OCI-LY1 (cell line): ENCODE measurements around the gene PLS3.

Source experiments
- H2AFZ ChIP-seq: fragments of 200-600 bp; sonication (generic), shearing (Covaris generic); 2 replicates; pipeline ENCODE4 v1.6.0; 2014; ENCODE audit warnings: antibody characterized with exemption, mild to moderate bottlenecking, low read length
- H3F3A ChIP-seq: fragments of 200-600 bp; sonication (generic), shearing (Covaris generic); 2 replicates; pipeline ENCODE4 v1.6.0; 2014; ENCODE audit warnings: mild to moderate bottlenecking, antibody characterized with exemption, low read length, moderate library complexity; ENCODE audit not compliant: insufficient read depth
- H3K27ac ChIP-seq: fragments of 200-600 bp; sonication (generic); 2 replicates; pipeline ENCODE4 v1.5.1; 2014; ENCODE audit warnings: low read length, mixed run types, mild to moderate bottlenecking, low read depth; ENCODE audit not compliant: poor library complexity, severe bottlenecking
- H3K27me3 ChIP-seq: fragments of 200-600 bp; sonication (generic); 2 replicates; pipeline ENCODE4 v1.6.0; 2014; ENCODE audit warnings: antibody characterized with exemption, mild to moderate bottlenecking, low read length, moderate library complexity; ENCODE audit not compliant: insufficient read depth
- H3K36me3 ChIP-seq: fragments of 200-600 bp; sonication (generic); 2 replicates; pipeline ENCODE4 v1.6.1; 2014; ENCODE audit warnings: mild to moderate bottlenecking, antibody characterized with exemption, low read length, moderate library complexity, mixed read lengths; ENCODE audit not compliant: insufficient read depth
- H3K4me1 ChIP-seq: fragments of 200-600 bp; sonication (generic); 2 replicates; pipeline ENCODE4 v1.5.1; 2014; ENCODE audit warnings: mild to moderate bottlenecking, low read length, moderate library complexity; ENCODE audit not compliant: insufficient read depth, severe bottlenecking
- H3K4me2 ChIP-seq: fragments of 200-600 bp; sonication (generic), shearing (Covaris generic); 2 replicates; pipeline ENCODE4 v1.6.1; 2014; ENCODE audit warnings: low read length
- H3K4me3 ChIP-seq: fragments of 200-600 bp; sonication (generic); 2 replicates; pipeline ENCODE4 v1.5.1; 2014; ENCODE audit warnings: low read length, low read depth, mild to moderate bottlenecking, mixed read lengths; ENCODE audit not compliant: poor library complexity, severe bottlenecking
- H3K79me2 ChIP-seq: fragments of 200-600 bp; shearing (Covaris generic); 2 replicates; pipeline ENCODE4 v1.6.1; 2016; ENCODE audit warnings: mixed run types, low read length, mixed read lengths; ENCODE audit not compliant: insufficient read depth
- H3K9ac ChIP-seq: fragments of 200-600 bp; sonication (generic), shearing (Covaris generic); 2 replicates; pipeline ENCODE4 v1.6.1; 2014; ENCODE audit warnings: mild to moderate bottlenecking, low read length, mixed read lengths
- H3K9me2 ChIP-seq: fragments of 200-600 bp; sonication (generic), shearing (Covaris generic); 2 replicates; pipeline ENCODE4 v1.6.1; 2014; ENCODE audit warnings: low read depth, mild to moderate bottlenecking, low read length, mixed read lengths
- H3K9me3 ChIP-seq: fragments of 200-600 bp; shearing (Covaris generic); 2 replicates; pipeline ENCODE4 v1.6.1; 2014; ENCODE audit warnings: low read length, mixed read lengths
- H4K20me1 ChIP-seq: fragments of 200-600 bp; sonication (generic), shearing (Covaris generic); 2 replicates; pipeline ENCODE4 v1.6.0; 2016; ENCODE audit warnings: mild to moderate bottlenecking, low read length; ENCODE audit not compliant: insufficient read depth
- EZH2 ChIP-seq: fragments of 200-600 bp; sonication (generic), shearing (Covaris generic); IDR thresholded peaks from 2 replicates; pipeline ENCODE4 v1.8.0; 2017; ENCODE audit warnings: borderline replicate concordance, mixed run types, mild to moderate bottlenecking, antibody characterized with exemption, low read length, moderate library complexity, mixed read lengths
- TF ChIP-seq, protein P1 (sequence below): fragments of 200-600 bp; sonication (generic), shearing (Covaris generic); IDR thresholded peaks from 2 replicates; pipeline ENCODE4 v1.5.1; 2017; ENCODE audit warnings: mild to moderate bottlenecking, antibody characterized with exemption, low read length, moderate library complexity, mixed read lengths

The PLS3 gene

DNA sequence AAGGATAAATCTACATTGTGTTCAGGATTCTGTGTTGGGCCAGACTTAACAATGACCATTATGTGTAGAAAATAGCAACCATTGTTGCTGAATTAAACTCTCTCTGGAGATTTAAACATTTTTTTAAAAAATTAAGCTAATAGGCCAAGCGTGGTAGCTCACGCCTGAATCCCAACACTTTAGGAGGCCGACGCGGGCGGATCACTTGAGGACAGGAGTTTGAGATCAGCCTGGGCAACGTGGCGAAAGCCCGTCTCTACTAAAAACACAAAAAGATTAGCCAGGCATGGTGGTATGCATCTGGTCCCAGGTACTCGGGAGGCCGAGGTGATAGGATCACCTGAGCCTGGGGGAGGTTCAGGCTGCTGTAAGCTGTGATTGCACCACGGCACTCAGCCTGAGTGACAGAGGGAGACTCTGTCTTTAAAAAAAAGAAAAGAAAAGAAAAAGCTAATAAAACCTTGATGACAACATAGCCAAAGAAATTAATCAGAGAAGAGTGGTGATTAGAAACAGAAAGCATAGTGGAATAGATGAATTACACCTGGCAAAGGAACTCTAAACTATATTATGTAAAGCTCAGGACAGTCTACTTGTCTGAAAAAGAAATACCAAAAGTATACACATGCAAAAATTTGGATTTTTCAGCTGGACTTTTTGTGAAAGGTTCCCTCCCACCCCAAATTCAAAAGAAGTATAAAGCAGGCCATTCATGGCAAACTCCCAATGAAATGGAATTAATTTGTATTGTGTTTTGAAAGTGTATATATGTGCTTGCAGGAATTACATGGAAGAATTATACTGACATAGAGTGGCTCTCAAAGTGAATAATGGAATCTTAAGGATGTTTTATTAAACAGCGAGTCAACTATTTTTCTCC, 21.9 kb downstream of the PLS3 start:
- Histone ChIP-seq H3K4me3 (no peak overlapping the region), H3K4me2 (no peak overlapping the region), H3K4me1 (no peaks in the 10 kb centered on the region), H4K20me1 (no peaks in the 10 kb centered on the region), H3K9ac (no peak overlapping the region), H3K9me3 (no peaks in the 10 kb centered on the region), H3K36me3 (no peaks in the 10 kb centered on the region), H3K9me2 (no peaks in the 10 kb centered on the region), H3K27ac (no peak overlapping the region), H3F3A (no peaks in the 10 kb centered on the region), H3K27me3 (no peaks in the 10 kb centered on the region), H2AFZ (no peak overlapping the region), H3K79me2 (no peaks in the 10 kb centered on the region)
- no peak for TF ChIP-seq EZH2
- TF ChIP-seq, protein P1, sequence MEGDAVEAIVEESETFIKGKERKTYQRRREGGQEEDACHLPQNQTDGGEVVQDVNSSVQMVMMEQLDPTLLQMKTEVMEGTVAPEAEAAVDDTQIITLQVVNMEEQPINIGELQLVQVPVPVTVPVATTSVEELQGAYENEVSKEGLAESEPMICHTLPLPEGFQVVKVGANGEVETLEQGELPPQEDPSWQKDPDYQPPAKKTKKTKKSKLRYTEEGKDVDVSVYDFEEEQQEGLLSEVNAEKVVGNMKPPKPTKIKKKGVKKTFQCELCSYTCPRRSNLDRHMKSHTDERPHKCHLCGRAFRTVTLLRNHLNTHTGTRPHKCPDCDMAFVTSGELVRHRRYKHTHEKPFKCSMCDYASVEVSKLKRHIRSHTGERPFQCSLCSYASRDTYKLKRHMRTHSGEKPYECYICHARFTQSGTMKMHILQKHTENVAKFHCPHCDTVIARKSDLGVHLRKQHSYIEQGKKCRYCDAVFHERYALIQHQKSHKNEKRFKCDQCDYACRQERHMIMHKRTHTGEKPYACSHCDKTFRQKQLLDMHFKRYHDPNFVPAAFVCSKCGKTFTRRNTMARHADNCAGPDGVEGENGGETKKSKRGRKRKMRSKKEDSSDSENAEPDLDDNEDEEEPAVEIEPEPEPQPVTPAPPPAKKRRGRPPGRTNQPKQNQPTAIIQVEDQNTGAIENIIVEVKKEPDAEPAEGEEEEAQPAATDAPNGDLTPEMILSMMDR, result no peak

DNA sequence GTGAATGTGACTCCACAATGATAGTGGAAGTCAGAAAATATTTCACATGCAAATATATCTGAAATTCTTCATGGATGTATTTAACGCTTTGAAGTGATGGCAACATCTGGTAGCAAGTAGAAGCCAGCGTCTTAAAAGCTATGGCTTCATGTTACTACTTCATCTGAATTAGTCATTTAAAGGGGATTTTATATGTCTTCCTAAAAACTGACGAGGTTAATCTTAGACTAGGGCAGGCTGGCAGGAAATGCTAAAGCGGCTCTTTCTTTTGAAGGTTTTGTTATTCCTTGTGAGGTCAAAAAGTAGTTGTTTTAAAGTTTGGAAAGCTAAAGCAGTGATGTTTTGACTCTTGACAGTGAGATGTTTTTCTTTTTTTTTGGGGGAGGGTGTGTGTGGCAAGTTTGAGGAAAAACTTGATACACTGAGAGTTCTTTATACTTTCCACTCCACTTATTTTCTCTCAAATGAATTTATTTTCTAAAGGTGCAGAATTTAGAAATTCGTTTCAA, 22.6 kb downstream of the PLS3 start:
- H2AFZ ChIP-seq, result no peak overlapping the region
- no peaks in the 10 kb centered on the region for H3F3A ChIP-seq
- H3K27ac ChIP-seq, result no peak overlapping the region
- H3K79me2 ChIP-seq, result no peaks in the 10 kb centered on the region
- H3K4me2 ChIP-seq, result no peak overlapping the region
- no peaks in the 10 kb centered on the region for H3K27me3 ChIP-seq
- no peaks in the 10 kb centered on the region for H3K36me3 ChIP-seq
- no peaks in the 10 kb centered on the region for H3K4me1 ChIP-seq
- H3K9me2 ChIP-seq, result no peaks in the 10 kb centered on the region
- H3K9ac ChIP-seq, result no peak overlapping the region
- H4K20me1 ChIP-seq, result no peaks in the 10 kb centered on the region
- H3K4me3 ChIP-seq, result no peak overlapping the region
- no peak for TF ChIP-seq EZH2
- TF ChIP-seq, protein P1, result no peak
- H3K9me3 ChIP-seq, result no peaks in the 10 kb centered on the region

DNA sequence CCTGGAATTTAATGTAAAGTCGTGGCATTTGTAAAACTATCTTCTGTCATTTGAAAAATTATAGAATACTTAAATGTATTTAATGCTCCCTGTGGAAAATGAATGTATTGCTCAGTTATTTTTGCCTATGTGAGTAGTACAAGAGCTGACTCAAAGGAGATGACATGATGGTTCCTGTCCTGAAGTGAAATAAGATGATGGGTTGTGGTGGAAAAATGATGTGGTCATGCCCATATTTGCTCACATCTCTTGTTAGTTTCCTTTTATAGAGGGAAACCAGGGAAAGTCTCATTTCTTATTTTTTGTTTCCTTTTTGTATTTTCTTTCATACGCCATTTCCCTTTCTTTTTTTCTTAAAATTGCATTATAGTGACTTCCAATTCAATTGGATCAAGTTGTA, 23.7 kb downstream of the PLS3 start:
- no peaks in the 10 kb centered on the region for H3K9me2 ChIP-seq
- TF ChIP-seq, protein P1, result no peak
- TF ChIP-seq EZH2, result no peak
- no peak overlapping the region for H3K27ac ChIP-seq
- H3K4me2 ChIP-seq, result no peak overlapping the region
- H3K36me3 ChIP-seq, result no peaks in the 10 kb centered on the region
- H3F3A ChIP-seq, result no peaks in the 10 kb centered on the region
- H3K79me2 ChIP-seq, result no peaks in the 10 kb centered on the region
- no peak overlapping the region for H2AFZ ChIP-seq
- H3K9me3 ChIP-seq, result no peaks in the 10 kb centered on the region
- H4K20me1 ChIP-seq, result no peaks in the 10 kb centered on the region
- no peaks in the 10 kb centered on the region for H3K4me1 ChIP-seq
- no peak overlapping the region for H3K4me3 ChIP-seq
- H3K27me3 ChIP-seq, result no peaks in the 10 kb centered on the region
- no peak overlapping the region for H3K9ac ChIP-seq
